HCEC 1CT (cell line): ENCODE results near the gene HACE1.
"Not testable (repeated sequence)": the region's sequence is repeated elsewhere in the genome, so short reads cannot be mapped to it uniquely, and the experiment has no call there.

Source experiments
- DNase-seq: peaks from one replicate; pipeline ENCODE4 v3.0.0-alpha.2; 2017

Gene HACE1, protein sequence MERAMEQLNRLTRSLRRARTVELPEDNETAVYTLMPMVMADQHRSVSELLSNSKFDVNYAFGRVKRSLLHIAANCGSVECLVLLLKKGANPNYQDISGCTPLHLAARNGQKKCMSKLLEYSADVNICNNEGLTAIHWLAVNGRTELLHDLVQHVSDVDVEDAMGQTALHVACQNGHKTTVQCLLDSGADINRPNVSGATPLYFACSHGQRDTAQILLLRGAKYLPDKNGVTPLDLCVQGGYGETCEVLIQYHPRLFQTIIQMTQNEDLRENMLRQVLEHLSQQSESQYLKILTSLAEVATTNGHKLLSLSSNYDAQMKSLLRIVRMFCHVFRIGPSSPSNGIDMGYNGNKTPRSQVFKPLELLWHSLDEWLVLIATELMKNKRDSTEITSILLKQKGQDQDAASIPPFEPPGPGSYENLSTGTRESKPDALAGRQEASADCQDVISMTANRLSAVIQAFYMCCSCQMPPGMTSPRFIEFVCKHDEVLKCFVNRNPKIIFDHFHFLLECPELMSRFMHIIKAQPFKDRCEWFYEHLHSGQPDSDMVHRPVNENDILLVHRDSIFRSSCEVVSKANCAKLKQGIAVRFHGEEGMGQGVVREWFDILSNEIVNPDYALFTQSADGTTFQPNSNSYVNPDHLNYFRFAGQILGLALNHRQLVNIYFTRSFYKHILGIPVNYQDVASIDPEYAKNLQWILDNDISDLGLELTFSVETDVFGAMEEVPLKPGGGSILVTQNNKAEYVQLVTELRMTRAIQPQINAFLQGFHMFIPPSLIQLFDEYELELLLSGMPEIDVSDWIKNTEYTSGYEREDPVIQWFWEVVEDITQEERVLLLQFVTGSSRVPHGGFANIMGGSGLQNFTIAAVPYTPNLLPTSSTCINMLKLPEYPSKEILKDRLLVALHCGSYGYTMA

GRCh38 chr6:104859225-104860146 is at the start of gene HACE1:
TSS of gene HACE1 (minus strand) at chr6:104859919. CDS start at chr6:104859642, 277 bp downstream.
- peak; percentile 91 for DNase-seq

- DNase-seq: no peak
Measured at GRCh38 chr6:104908888-104909525, 49.3 kb upstream of the HACE1 start.

DNA sequence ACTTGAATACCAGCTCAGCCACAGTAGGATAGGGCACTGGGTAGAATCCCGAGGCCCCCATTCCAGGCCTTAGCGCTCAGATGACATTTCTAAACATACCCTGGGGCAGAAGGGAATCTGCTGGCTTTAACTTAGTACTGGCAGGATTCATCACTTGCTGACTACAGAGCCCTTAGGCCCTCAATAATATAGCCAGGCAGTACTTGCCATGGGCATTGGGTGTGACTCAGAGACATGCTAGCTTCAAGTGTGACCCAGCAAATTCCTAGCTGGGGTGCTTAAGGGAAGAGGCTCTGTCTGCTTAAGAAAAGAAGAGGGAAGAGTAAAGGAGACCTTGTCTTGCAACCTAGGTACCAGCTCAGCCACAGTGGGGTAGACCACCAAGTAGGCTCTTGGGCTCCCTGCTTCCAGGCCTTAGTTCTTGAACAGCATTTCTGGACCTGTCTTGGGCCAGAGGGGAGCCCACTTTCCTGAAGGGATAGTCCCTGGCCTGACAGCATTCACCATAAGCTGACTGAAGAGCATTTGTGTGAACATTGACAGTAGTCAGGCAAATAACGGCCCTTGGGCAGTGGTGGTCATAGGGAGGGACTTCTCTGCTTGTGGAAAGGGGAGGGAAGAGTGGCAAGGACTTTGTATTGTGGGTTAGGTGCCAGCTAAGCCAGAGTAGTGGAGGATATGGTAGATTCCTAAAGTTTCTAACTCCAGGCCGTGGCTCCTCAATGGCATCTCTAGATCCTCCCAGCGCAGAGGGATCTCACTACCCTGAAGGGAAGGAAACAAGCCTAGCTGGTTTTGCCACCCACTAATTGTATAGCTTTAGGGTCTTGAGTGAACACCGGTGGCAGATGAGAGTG is 48.5 kb upstream of the HACE1 start:
- peak; percentile 3 for DNase-seq

DNA sequence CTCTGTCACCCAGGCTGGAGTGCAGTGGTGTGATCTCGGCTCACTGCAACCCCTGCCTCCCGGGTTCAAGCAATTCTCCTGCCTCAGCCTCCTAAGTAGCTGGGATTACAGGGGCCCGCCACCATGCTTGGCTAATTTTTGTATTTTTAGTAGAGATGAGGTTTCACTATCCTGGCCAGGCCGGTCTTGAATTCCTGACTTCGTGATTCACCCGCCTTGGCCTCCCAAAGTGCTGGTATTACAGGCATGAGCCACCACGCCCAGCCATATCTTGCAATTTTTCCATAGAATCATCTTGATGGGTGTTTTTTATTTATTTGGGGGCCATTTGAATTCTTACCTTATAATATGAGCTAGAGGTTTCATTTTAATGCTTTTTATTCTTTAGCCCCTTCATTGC is 39.2 kb upstream of the HACE1 start:
- DNase-seq: not testable (repeated sequence)

GRCh38 chr6:104896914-104897313 is 37.2 kb upstream of the HACE1 start:
- peak; percentile 19 for DNase-seq

GRCh38 chr6:104888066-104888465 is 28.3 kb upstream of the HACE1 start:
- DNase-seq: no peak

GRCh38 chr6:104887350-104887749 is 27.6 kb upstream of the HACE1 start:
- no peak for DNase-seq

DNA sequence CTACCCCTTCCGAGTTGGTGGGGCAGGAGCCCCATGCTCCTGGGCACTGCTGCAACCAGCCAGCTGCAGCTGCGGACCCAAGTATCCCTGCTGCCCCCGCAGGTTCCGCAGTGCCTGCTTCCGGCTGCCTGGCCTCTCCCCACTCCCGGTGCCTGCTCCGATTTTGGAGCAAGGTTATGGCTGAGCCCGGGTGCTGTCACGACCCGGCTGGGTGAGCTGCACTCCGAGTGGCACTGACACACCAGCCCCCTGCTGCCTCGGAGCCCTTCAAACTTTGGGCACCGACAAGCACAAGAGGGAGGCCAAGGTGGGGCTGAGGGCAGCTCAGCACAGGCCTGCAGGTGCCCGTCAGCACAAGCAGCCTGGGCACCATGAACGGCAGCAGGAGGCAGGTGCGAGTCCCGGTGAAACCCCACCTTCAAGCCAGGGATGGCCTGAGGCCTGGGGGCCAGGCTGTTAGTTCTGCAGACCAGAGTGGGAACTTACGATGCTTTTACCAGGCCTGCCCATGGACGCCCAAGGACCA is 25.9 kb upstream of the HACE1 start:
- DNase-seq: no peak

GRCh38 chr6:104884867-104885517 is 25.3 kb upstream of the HACE1 start:
- DNase-seq: no peak

- DNase-seq: no peak
Measured at GRCh38 chr6:104881964-104882668, 22.4 kb upstream of the HACE1 start.

GRCh38 chr6:104862456-104862855 is 2.7 kb upstream of the HACE1 start:
- DNase-seq: peak; percentile 81

GRCh38 chr6:104860221-104860620 is 502 bp upstream of the HACE1 start:
- no peak for DNase-seq

GRCh38 chr6:104858642-104859041 is 1.1 kb downstream of the HACE1 start:
- no peak for DNase-seq

GRCh38 chr6:104855507-104855906 is 4.2 kb downstream of the HACE1 start:
- DNase-seq: peak; percentile 58

DNA sequence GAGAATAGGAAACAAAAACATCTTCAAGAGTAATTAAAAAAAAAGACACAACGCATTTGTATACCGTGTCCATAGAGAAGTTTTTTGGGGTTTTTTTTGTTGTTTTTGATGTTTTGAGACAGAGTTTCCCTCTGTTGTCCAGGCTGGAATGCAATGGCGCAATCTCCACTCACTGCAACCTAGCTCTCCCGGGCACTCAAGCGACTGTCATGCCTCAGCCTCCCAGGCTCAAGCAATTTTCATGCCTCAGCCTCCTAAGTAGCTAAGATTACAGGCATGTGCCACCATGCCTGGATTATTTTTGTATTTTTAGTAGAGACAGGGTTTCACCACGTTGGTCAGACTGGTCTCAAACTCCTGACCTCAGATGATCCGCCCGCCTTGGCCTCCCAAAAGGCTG is 12.0 kb downstream of the HACE1 start:
- not testable (repeated sequence) for DNase-seq

GRCh38 chr6:104843229-104843628 is 16.5 kb downstream of the HACE1 start:
- DNase-seq: no peak

DNA sequence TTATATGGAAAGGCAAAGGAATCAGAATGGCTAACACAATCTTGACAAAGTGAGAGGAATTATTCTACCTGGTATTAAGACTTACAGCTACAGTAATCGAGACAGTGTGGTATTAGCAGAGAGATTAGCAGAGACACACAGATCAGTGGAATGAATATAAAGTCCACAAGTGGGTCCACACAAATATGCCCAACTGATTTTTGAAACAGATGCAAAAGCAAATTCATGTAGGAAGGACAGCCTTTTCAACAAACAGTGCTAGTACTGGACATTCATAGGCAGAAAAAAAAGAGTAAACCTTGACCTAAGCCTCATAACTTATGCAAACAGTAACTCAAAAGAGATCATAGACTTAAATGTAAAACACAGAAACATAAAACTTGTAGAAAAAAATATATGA is 22.6 kb downstream of the HACE1 start:
- DNase-seq: no peak

DNA sequence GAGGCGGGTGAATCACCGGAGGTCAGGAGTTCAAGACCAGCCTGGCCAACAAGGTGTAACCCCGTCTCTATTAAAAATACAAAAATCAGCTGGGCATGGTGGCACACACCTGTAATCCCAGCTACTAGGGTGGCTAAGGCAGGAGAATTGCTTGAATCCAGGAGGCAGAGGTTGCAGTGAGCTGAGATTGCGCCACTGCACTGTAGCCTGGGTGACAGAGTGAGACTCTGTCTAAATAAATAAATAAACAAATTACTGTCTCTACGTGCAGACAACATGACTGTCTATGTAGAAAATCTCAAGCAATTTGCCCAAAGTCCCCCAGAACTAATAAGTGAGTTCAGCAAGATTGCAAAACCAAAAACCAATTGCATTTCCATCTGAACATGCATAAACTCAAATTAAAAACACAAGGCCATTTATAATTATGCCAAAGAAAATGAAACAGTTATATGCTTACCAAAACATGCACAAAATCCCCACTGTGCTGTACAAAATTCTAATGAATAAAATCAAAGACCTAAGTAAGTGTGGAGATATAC is 23.2 kb downstream of the HACE1 start:
- not testable (repeated sequence) for DNase-seq

DNA sequence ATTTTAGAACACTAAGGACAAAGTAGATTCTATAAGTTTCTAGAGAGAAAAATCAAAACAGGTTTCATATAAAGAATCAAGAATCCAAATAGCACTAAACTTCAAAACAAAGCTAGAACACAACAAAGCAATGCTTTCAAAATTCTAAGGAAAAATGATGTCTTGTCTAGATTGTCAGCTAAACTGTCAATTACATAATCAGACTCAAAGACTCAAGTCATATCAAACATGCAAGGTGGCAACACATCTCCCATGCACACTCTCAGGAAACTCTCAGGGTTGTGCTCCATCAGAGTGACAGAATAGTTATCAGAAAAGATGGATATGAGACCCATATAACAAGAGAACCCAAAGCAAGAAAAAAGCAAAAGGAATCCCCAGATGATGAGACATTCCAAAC is 23.9 kb downstream of the HACE1 start:
- no peak for DNase-seq
